Measurements from ENCODE around the gene PACRG.
"Not testable (repeated sequence)": the region's sequence is repeated elsewhere in the genome, so short reads cannot be mapped to it uniquely, and the experiment has no call there.

Gene PACRG

GRCh38 chr6:162957062-162957461 is 229.3 kb downstream of the PACRG start:
- no peak for DNase-seq

DNA sequence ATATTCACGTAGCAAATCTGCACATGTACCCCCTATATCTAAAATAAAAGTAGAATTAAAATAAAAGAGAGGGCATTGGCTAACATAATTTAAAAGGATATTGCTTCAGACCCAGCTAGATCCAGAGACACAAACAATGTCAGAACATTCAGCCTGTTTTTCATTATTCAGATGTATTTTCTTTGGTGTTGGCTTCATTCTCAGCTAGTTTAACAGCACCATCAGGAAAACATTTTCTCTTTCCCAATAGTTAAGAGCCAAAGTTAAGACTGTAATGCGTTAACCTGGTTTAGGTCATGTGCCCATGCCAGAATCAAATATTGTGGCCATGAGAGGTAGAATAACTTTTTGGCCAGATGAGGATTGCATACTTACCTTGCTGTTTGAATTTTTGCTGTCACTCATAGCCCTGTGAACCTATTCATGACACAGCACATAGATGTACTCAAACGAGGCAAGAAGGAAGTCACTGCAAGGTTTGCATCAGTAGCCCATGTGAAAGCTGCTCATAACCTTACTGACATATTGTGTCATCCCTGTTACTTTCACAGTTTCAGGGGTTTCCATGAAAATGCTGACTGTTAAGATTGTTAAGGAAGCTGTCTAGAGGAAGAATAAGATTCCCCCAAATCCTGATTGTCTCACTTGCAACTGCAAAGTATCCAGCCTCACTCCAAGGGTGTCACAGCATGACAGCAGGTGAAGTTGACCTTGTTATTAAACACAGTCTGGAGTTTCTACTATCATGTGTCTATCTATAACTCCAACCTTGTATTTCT is 233.1 kb downstream of the PACRG start:
- no peak for DNase-seq

GRCh38 chr6:162962093-162962492 is 234.3 kb downstream of the PACRG start:
- no peak for DNase-seq

DNA sequence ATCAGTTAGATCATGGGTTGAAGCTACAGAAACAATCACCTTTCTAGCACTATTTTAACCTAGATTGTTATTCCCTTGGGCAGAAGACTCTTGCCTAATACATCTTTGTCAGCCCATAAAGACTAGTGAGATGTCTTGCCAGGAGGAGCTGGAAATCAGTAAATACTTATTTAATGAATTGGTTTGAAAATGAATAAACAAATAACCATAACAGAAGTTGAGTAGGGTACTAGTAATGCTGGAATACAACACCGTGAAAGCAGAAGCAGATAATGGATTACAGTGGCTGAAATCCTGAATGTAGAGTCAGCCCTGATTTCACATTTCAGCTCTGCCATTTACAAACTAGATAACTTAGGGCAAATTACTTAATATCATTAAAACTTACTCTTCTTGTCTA is 236.1 kb downstream of the PACRG start:
- DNase-seq, result no peak

- DNase-seq, result no peak
These were observed 236.8 kb downstream of the PACRG start for GRCh38 chr6:162964488-162965140.

DNA sequence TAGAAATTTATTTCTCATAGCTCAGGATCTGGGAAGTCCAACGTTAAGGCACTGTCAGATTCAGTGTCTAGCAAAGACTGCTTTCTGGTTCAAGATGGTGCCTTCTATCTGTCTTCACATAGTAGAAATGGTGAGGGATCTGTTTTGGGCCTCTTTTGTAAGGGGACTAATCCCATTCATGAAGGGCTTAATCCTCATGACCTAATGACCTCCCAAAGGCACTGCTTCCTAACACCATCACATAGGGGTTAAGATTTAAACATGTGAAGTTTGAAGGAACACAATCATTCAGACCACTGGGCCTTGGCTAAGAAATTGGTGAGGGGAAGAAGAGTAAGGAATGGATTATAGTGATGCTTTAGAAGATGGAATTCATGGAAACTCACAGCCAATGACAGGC is 237.6 kb downstream of the PACRG start:
- no peak for DNase-seq

DNA sequence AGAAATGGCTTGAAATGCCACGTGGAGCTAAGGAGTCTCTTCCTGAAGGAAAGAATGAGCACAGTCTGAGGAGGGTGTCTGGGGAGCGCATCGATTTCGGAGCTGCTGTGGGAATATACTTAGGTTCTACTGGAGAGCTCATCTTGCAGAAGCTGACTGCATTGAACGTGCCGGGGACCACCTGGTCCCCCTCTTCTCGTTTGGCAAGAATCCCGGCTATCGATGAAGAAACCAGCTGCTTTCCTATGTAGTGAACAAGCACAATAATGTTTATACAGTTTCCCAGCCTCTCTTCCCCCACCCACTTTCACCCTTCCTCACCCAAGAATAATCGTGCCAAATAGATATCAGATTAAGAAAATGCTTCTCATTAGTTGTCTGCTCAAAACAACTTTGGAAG is 242.5 kb downstream of the PACRG start:
- no peak for DNase-seq

DNA sequence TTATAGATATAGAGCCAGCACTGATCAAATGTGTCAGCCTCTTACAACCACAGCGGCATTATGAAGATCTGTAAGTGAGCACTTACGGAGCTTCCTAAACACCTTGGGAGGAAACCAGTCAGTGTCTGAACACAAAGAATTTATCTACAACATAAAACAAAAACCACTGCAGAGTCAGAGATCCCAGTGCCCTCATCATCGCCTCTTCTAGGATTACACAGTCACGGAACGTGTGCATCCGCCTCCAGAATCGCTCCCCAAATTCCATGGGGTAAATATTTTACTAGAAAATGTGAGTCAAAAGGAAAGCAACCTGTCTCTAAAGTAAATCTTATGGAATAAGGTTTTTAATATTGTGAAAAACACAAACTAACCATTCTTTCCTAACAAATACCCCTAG is 243.6 kb downstream of the PACRG start:
- no peak for DNase-seq

DNA sequence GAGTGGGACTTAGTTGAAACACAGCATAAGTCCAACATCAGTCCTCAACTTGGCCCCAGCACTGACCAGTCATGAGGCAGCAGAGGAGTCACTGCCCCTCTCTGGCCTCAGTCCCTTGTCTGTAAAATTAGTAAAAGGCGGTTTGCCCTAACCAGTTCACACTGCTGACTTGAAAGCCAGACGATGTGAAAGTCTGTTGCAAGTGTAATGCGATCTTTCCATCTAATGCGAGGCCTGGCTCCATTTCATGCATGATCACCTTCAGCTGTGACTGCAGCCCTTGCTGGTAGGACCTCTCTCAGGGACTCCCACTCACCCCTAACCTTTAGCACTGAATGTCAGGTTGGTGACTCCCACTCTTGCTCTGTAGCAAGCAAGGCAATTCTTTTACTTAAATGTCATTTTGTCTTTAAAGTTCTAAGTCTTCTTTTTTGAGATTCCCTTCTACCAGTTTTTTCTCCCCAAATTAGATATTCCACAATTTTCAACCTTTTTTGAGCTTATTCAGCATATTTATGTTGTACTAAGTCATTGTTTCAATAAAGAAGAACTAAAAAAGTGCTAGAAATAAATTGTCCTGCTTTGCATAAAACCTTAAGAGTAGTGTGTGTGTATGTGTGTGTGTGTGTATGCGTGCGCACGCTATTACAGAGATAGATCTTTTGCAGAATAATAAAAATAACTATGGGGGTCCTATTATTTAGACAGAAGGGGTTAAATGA is 245.5 kb downstream of the PACRG start:
- DNase-seq, result no peak

DNA sequence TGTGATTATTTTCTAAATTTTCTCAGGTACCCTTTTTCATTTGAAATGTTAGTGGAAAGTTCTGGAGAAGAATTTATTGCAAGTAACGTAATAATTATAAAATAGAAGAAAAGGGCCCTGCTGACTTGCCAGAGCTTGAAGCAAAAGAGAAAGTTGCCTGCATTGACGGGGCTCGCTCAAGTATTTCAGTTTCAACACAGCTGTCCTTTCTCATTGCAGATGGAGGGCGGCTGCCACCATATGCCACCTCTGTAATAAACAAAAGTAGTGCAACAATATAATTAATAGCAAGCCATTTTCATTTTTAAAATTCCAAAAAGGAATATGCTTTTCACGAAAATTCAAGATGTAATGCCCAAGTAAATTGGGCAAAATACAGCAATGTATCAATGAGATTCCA is 246.2 kb downstream of the PACRG start:
- DNase-seq, result no peak

DNA sequence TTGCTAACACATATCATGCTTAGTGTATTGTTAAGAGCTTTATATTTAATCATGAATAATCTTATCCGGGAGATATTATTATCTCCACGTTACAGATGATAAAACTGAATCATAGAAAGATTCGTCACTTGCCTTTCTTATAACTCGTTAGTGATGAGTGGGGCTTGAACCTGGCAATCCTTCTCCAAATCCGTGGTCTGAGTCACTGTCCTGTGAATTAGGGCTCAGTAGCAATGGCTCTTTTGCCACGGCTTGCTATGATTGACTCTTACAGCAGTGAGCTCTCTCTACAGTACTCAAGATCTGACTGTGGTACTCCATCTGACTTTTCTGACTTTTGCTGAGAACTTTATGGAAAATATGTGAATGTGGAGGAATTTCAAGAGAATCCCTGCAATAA is 246.9 kb downstream of the PACRG start:
- DNase-seq, result no peak

GRCh38 chr6:162976141-162976540 is 248.4 kb downstream of the PACRG start:
- DNase-seq, result no peak

- not testable (repeated sequence) for DNase-seq
These were observed 255.5 kb downstream of the PACRG start for GRCh38 chr6:162983234-162983633.

- DNase-seq, result no peak
These were observed 271.0 kb downstream of the PACRG start for GRCh38 chr6:162998777-162999176.

GRCh38 chr6:162999575-163000285 is 272.0 kb downstream of the PACRG start:
- no peak for DNase-seq

DNA sequence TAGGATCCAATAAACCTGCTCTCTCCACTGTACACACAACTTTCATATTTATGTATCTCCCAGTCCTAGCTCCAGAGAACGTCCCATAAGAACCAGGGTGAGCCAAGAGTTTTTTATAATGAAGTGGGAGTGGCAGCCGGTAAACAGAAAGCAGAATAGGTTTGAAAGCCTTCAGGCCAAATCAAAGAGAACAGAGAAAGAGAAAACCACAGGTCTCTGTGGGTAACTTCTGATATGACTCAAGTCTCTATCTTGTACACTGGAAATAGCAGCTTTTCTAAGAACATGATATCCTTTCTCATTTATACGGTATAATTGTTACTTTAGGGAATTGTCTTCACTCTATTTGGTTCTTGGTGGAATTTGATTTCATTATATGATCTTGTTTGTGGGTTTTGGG is 273.6 kb downstream of the PACRG start:
- DNase-seq, result no peak

GRCh38 chr6:163008186-163008585 is 280.4 kb downstream of the PACRG start:
- DNase-seq, result no peak

- DNase-seq, result no peak
These were observed 280.9 kb downstream of the PACRG start for GRCh38 chr6:163008626-163009025.

DNA sequence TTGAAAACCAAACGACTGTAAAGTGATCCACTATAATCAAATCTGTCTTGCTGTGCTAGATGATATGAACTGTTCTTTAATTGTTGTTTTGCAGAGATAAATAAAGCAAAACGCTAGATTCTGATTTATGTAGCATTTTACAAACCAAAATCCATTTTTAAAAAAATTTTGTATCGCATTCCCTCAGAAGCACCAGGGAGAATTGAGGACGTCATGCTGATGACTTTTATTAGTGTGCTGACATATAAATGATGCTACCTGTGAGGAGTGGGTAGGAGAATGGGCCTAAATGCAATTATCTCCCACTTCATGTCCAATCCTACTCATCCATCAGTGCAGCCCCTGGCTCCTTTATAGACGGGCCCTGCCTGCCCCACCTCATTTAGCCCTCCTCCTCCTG is 282.4 kb downstream of the PACRG start:
- DNase-seq, result no peak

DNA sequence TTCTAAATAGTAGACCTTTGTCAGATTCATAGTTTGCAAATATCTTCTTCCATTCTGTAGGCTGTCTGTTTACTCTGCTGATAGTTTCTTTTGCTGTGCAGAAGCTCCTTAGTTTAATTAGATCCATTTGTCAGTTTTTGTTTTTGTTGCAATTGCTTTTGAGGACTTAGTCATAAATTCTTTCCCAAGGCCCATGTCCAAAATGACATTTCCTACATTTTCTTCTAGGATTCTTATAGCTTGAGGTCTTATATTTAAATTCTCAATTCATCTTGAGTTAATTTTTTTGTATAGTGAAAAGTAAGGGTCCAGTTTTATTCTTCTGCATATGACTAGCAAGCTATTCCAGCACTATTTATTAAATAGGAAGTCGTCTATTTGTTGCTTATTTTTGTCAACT is 287.0 kb downstream of the PACRG start:
- DNase-seq, result no peak

GRCh38 chr6:163017801-163018200 is 290.0 kb downstream of the PACRG start:
- DNase-seq, result no peak

DNA sequence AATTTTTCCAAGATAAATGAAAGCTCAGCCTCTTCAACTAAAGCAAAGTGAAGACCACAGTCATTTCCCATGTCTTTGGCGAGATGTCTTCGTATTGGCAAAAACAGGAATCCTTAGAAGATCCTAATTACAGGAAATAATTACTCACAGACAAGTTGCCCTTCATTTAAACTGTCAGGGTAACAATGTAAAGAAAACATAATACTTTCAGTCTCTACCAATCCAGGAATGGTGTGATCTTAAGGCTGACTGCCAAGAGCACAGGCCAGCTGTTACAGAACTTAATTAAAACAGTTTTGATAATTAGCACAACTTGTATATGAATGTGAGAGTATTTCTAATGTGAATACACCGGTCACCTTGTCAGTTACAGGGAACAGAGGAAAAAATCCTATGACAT is 292.2 kb downstream of the PACRG start:
- DNase-seq, result no peak

DNA sequence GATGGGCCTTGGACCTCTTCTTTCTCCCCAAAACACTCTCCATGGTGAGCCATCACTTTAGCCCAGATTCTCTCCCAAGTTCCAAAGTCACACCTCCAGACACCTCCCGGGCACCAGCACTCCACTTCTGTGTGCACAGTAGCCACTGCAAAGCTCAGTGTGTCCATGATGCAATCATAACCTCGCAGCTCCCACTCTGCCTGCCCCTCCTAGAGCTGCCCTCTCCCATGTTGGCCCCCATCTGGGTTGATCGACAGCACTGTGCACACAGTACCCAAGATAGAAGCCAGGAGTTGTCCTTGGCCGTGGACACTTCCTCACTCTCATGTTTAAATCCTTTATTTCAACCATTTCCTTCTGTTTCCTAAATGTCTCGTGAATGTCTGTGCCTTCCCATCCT is 293.3 kb downstream of the PACRG start:
- DNase-seq, result no peak

Measured in NCI-H446 (cell line).